Brain pericyte (primary cell): ENCODE data around the gene RASGRP2.
A peak's percentile ranks its signal among the peaks of the same experiment; 100 is the strongest.

Source experiments
- DNase-seq: peaks from one replicate; pipeline ENCODE4 v3.0.0-alpha.2; 2012; ENCODE audit warnings: low read depth, low spot score

Gene RASGRP2

DNA sequence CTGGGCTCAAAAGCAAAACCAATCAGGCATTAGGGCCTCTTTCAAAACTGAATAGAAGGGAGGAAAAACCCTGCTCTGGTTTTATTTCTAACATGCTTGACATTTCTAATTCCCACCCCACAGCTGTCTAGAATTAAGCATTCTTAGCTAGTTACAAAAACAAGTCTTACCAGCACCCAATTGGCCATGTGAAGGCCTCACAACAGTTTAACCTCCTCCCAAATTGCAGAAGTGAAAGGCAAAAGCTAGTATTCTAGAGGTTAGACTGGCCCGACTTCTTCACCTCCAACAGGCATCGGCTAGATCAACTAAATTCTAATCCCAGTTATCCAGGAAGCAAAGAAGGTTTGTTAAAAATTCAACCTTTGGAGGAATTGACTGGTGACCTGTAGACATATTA is 27.9 kb upstream of the RASGRP2 start:
- DNase-seq = no peak

DNA sequence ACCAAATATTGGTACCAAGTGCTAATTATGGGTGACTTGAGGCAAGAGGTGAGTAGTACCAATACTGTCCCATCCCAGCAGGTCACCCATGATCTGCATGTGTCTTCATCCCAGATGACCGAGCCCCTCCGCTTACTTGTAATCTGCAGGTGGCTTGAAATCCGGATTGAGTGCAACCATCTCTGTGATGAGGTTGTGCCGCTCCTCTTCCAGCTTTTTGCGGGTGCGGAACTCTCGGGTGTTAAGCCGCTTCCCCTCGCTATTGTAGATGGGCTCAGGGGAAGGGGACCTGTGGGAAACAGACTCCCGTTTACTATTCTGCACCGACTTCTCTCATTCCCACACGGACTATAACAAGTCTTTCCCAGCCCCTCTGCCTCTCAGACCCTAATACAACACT is 26.2 kb upstream of the RASGRP2 start:
- DNase-seq = no peak

DNA sequence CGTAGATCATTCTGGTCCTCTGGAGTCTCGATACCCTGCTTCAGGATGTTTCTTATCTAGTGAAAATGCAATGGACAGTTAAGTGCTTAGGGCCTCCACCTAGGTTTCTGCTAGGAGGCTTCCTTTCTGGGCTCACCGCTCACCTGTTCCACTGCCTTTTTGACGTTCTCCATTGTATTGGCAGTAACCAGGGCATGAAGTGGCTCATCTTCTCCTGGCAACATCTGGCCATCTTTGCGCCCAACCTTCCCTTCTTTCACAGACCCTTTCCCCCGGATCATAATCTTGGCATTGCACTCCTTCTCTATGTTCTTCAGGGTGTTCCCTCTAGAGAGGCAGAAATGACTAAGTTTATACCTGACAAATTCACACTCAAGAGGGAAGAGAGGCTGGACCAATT is 25.3 kb upstream of the RASGRP2 start:
- DNase-seq = no peak

DNA sequence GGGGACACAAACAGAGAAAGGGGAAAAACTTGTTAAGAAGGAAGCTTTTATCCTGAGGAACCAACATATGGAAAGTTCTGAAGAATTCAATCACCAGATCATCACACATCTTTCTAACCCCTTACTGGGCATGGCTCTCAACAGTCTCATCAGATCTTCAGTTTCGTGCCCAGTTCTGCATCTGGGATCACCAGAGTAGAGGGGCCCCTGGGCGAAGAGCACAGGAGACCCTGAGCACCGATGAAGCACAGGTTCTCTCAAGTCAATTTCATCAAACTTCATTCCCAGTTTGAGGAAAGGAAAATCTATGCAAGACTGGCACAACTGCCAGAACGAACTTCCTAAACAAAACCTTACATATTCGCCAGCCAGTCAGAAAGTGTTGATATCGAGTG is 24.4 kb upstream of the RASGRP2 start:
- no peak for DNase-seq

DNA sequence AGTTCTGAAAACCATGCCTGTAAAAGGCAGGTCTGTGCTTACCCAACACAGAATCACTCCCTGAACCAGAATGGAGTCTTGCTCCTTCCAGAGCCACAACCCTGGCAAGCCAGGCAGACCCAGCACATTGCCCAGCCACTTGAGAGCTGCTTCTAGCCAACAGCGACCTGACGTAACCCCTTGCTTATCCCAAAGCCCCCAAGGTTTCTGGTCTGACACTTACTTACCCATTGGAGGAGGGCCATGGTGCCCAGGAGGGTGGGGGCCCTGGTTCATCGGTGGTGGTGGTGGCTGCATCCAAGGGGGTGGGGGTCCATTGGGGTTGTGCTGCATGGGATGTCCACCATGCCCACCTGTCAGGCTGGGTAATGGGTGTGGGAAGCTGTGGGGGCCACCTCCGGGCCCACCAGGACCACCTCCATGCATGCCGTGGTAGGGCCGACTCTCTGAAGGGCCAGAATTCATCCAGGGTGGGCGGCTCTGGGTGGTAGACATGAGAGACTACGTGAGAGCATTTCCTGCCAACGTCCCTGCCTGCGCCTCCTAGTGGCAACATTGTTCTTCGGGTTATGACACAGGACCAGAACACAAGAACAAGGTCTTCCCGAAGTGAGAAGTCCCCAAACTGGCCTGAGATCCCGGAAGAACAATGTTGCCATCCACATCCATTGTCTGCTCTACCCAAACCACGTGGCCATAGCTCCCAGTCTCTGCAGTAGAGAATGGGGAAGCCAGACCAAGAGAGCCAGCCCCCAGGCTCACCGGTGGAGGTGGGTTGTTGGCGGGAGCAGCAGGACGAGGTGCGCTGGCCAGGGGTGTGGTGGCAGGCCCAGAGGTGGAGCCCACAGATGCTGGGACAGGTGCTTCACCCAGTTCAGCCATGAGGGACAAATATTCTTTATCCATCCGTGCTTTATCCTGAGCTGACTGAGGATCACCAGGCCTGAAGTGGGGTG is 23.7 kb upstream of the RASGRP2 start:
- DNase-seq = no peak

DNA sequence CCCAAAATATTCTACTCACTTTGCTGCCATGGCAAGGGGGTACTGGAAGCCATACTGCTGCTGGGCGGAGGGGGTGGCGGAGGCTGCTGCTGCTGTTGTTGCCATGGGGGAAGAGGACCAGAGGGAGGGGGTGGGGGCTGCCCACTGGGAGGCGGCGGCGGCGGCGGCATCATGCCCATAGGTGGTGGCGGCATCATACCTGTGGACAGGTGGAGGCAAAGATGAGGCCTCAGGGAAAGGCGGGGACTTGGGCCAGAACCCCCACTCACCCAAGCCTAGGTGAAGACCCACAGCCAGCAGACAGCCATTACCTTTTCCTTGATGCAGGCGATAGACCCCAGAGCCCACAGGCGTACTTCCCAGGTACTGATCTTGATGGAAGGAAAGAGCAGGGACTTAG is 22.9 kb upstream of the RASGRP2 start:
- DNase-seq = no peak

DNA sequence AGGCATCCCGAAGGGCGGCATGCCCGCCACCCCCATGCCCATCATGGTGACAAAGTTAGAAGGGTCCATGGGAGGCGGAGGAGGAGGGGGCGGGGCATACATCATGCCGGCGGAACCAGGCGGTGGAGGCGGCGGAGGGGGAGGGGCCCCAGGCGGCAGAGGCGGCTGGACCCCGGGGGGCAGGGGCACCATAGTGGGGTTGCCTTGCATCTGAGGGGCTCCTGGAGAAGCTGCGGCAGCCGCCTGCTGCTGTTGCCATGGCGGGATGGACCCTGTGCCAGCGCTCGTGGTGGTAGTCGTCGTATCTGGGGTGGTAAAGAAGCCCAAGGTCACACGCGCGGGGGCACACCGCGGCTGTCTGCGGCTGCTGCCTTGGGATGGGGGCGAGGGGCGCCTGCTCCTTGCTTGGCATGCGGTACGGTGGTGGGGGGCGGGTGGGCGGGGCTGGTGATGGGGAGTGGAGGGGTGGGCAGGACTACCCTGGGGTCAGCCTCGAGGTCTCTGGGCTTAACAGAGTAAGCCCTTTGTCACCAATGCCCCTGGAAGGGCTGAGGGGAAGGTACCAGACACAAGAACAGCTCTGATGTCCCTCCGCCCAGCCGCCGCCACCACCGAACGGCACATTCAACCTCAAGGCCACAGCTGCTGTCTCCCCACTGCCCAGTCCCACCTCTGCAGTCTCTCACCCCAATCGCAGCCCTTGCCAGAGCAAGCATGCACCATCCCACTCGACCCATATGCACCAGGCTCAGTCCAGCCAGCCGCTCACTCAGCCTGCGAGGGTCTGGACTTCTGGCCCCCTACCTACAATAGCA is 22.1 kb upstream of the RASGRP2 start:
- DNase-seq = no peak

DNA sequence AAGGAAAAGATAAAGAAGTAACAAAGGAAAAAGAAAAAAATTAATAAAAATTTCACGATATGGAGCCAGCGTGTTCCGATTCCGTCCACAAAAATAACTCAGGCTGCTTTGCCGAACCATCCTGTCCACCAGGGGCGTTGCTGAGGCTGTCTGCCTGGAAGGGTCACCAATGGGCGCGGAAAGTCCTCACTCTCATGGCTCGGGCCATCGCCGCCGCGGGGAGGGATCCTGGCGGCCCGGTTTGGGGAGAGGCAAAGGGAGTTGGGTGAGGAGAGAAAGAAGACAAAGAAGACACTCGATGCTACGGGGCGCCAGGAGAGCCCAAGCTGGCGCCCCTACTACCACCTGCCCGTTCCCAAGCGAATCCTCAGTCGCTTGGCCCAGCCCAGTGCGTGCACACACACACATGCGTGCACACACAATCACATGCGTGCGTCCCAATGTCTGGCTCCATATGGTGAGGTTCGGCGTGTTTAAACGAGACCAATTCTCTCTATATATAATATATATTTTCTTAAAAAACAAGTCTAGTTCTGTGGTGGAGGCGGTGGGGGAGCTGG is 21.4 kb upstream of the RASGRP2 start:
- DNase-seq = no peak

DNA sequence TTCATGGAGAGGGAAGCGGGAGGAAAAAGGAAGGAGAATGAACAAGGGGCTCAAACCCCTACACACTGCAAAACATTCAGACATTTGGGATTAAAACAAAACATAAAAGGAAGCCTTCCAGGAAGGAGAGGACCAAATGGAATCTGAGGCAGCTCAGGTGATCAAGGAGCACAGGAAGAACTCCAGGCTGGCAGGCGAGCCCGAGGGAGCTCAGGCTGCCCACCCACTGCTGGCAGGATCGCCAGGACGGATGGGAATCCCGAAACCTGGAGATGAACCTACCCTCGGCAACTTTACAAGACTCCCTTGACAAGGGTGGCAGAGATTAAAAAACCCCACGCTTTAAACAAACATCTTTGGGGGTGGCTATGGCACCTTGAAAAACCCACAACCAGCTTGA is 20.8 kb upstream of the RASGRP2 start:
- no peak for DNase-seq

DNA sequence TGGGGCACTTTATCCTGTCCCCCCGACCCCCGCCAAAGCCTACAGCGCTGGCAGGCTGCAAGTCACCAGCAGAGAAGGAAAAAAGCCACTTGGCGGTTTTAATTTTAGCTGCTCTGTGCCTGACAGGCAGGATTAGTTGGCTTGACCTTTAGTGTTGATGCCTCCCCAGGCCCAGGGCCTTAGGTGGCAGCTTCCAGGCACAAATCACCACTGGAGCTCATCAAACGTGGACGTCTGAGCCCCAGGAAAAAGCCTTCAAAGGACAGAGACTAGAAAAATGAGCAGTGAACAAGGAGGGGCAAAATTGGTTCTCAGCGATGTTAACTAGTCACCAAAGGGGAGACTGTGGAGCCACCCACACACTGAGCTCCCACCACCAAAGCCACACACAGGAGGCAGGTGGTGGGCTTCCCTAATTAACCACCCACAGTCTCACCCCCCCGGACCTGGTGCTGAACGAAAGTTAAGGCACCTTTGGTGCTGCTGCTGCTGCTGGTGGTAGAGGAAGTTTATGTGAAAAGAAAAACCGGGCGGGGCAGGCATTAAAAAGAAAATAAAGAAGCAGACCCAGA is 20.2 kb upstream of the RASGRP2 start:
- no peak for DNase-seq

DNA sequence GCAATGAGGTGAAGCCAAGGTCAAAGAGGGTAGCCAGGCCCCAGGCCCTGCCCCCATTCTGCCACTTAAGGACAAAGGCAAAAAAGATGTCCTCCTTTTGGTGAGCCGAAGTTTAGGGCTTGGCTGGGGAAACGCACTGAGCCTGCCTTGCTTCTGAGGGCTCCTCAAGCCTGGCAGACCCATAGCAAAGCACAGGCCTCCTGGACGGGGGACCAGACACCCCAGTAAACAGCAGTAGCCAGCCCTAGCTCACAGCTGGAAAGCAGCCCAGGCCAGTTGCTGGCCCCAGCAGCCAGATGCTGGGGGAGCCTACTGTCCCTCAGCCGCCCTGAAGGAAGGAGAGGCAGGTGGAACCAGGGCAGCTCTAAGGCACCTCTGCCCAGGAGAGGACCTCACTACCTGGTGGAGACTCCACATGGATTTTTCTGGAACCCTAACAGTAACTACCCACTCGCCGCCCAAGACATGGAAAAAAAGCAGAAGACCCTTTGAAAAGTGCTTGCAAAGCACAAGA is 19.6 kb upstream of the RASGRP2 start:
- DNase-seq = no peak

DNA sequence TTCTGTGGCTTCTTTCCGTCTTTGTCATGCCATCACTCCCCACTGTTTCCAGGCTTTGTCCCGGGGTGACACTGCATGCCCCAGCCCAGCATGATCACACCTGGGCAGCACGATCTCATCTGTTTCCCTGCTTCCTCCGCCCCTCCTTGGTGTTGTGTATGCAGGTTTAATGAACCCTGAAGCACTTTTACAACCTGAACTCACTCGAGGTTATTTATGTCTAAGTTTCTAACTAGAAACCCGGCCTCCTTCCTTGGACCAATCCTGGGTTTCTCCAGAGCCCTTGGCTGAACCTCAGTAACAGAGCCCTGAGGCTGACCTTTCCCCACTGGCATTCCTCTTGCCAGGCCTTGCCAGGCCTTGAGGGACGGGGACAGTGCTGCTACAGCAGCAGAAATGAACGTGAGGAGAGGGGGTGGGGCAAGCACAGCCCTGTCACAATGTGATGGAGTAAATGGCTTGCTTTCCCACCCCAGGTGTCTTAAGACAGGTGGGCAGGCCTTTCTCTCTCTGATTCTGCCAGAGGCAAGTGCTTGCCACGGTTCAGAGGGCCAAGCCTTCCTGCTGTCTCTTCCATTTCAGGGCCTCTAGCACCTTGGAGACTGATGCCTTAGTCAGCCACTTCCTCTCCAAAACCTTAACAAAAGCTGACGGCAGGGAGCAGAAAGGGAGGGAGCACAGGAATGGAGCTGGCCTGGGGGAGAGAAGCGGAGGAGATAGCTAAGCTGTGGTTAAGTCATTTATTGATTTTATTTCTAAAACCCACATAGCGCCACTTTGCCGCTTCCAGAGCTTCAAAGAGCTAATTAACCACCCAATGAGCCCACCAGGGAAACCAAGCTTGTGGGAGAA is 19.0 kb upstream of the RASGRP2 start:
- DNase-seq = no peak

DNA sequence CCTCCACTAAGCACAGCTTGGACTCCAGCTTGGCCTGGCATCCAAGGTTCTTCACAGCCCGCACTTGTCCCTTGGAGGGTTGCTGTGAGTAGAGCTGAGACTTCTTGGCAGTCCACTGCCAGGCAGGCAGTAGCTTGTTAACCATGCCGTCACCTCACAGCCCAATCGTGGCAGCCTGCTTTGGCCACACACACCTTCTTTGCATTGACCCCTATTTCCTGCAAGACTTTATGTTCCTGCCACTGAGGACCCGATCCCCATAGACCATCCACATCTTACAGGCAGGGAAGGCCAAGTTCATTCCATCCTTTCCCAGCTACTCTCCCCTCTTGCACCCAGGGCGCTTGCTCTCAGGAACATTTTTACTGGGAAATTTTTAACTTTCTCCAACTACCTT is 18.3 kb upstream of the RASGRP2 start:
- DNase-seq = no peak

DNA sequence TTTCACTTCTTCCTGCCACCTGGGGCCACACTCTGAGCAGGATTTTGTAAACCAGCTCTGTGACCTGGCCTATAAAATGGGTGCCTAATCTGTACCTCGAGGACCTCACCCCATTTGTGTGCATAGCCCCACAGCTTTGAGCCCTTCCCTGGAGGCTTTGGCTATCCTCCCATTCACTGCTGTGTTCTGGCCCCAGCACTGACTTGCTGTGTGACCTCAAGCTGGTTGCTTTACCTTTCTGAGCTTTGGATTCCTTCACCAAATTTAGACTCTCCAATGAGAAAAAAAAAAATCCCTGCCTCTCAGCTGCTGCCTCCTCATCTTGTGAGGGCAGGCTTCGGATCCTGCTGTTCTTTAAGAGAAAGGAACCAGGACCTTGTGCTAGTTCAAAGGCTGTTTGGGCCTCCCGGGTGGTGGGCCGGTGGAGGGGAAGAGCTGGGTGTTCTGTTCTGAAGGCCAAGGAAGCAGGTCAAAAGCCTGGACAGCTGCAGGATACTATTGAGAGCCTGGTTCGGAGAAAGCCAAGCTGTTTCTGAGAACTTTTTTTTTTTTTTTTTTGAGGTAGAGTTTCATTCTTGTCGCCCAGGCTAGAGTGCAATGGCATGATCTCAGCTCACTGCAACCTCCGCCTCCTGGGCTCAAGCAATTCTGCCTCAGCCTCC is 16.9 kb upstream of the RASGRP2 start:
- DNase-seq = no peak

DNA sequence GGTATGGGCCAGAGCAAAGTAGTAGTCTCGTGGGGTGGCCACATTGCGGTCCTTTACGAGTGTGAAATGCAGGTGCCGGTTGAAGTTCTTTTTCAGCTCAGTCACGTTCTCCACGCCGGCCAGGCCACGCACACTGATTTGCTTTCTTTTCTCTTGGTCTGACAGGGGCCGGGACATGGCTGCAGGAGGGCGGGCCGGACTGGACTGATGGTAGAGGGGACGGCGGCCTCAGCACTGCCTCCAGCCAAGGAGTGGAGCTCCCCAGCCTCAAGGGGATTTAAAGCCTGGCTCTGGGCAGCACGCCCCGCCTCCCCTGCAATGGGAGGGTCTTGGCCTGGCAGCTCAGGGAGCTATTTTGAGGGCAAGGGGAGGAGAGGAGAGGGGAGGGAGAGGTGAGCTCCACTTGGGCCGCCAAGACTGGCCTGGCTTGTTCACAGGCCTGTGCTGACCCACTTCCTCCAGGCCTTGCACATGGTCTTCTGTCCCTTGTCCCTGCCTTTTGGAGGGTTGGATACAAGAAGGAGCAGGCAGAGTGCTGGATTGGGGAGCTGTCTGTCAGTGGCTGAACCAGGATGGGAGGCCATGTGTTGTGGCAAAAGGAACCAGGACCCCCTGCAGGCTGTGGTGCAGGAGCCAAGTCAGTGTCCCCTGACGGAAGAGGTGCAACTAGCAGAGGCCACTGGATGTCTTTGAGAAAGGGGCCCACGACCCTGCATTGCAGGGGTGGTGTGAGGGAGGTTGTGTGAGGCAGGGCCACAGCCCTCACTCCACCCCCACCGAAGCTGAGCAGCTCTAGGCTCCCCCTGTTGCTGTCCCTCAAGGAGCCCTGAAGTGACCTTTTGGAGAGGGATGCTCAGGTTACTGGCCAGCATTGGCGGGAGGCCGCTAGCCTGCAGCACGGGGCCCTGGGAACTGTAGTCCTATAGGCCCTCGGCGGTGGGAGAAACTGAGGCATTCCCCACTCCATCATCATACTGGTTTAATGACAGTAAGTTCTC is 16.1 kb upstream of the RASGRP2 start, which contains the start of gene PYGM:
Gene PYGM, minus strand, starts transcription at position 253 of the 998 bp plus-strand sequence. Its CDS starts 76 bp downstream, at position 177.
- peak; percentile 69 for DNase-seq

DNA sequence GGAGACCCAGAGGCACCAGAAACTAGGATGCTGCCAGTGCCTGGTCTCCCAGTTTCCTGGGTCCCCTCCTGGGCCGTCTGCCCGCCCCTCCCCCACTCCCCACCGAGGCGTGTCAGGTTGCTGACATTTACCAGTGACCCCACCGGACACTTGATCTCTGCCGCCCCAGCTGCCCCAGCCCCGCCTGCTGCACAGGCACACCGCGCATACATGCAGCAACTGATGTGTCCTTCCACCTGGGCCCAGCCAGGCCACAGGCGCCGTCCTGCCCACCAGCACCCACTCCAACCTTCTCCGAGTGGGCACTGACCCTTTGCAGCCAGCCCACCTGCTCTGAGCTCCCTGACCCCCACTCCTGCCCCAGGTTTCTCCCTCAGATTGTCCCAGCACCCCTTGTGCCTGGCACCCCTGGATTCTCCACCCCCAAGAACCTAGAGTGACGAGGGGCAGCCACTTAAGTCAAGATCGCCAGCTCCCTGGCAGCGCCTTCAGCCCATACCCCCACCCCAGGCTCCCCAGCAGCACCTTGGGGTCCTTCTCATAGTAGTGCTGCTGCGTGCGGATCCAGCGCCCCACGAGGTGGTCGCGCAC is 15.3 kb upstream of the RASGRP2 start:
- no peak for DNase-seq

DNA sequence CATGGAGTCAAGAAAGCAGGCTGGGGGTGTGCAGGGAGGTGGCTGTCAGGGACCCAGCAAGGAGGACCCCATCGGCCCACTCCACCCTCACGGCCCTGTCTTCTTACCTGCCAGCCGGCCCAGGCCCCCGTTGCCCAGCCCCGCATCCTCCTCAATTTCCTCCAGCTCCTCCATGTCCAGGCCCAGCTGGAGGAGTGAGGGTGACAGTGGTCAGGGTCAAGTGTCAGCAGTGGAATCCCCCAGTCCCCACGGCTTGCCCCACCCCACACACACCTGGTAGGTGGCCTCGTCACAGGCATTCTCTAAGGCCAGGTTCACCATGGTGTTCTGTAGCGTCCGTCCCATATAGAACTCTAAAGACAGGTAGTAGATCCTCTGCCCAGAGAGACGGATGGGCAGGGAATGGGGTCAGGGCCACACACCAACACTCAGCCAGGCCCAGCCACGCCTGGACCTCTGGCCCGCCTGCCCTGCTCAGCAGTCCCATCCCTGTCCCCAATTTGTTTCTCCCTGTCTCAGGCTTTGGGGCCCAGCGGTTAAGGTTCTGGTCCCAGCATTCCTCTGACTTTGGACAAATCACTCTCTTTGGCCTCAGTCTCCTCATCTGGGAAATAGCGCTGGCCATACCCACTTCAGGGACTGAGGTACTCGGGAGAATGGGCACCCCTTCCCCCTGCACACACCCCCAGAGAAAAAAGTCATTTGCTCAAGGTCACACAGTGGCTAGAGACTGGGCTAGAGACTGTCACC is 14.6 kb upstream of the RASGRP2 start:
- DNase-seq = no peak
